Measurements from ENCODE around the gene ILF3.

Gene ILF3

GRCh38 chr19:10695401-10696398 is 41.6 kb downstream of the ILF3 start:
- peak; percentile 75 to 90 (median 77) for DNase-seq (ENCODE audit: low read depth in 3 of 3)

- DNase-seq (ENCODE audit: low read depth in 3 of 3) = peak; percentile 35 to 69 (median 68)
These were observed 45.6 kb downstream of the ILF3 start for GRCh38 chr19:10699650-10700335.

- peak in 2 of 3 experiments; percentile 9 to 21 for DNase-seq (ENCODE audit: low read depth in 3 of 3)
These were observed 47.9 kb downstream of the ILF3 start for GRCh38 chr19:10701955-10702525.

- DNase-seq (ENCODE audit: low read depth in 3 of 3) = no peak
These were observed 52.8 kb downstream of the ILF3 start for GRCh38 chr19:10706990-10707389.

- DNase-seq (ENCODE audit: low read depth in 3 of 3) = no peak
These were observed 53.3 kb downstream of the ILF3 start for GRCh38 chr19:10707440-10707839.

GRCh38 chr19:10708291-10708690 is 54.1 kb downstream of the ILF3 start:
- DNase-seq (ENCODE audit: low read depth in 3 of 3) = no peak

- no peak for DNase-seq (ENCODE audit: low read depth in 3 of 3)
These were observed 57.9 kb downstream of the ILF3 start for GRCh38 chr19:10712045-10712444.

- no peak for DNase-seq (ENCODE audit: low read depth in 3 of 3)
These were observed 58.6 kb downstream of the ILF3 start for GRCh38 chr19:10712754-10713153.

- DNase-seq (ENCODE audit: low read depth in 3 of 3) = no peak
These were observed 59.2 kb downstream of the ILF3 start for GRCh38 chr19:10713317-10713716.

GRCh38 chr19:10717054-10717355 is 62.9 kb downstream of the ILF3 start:
- DNase-seq (ENCODE audit: low read depth in 3 of 3) = no peak

GRCh38 chr19:10717356-10718204 is 63.4 kb downstream of the ILF3 start, which contains the start of gene DNM2:
TSS of gene DNM2 (plus strand) at chr19:10718079. CDS start at chr19:10718243, 164 bp downstream.
- peak; percentile 93 to 96 (median 96) for DNase-seq (ENCODE audit: low read depth in 3 of 3)

GRCh38 chr19:10718205-10719196 is 64.4 kb downstream of the ILF3 start:
- peak; percentile 20 to 54 (median 27) for DNase-seq (ENCODE audit: low read depth in 3 of 3)

GRCh38 chr19:10719466-10719961 is 65.4 kb downstream of the ILF3 start:
- DNase-seq (ENCODE audit: low read depth in 3 of 3) = no peak

- no peak for DNase-seq (ENCODE audit: low read depth in 3 of 3)
These were observed 66.5 kb downstream of the ILF3 start for GRCh38 chr19:10720607-10721125.

- no peak for DNase-seq (ENCODE audit: low read depth in 3 of 3)
These were observed 69.4 kb downstream of the ILF3 start for GRCh38 chr19:10723591-10723990.

GRCh38 chr19:10724573-10725071 is 70.5 kb downstream of the ILF3 start:
- DNase-seq (ENCODE audit: low read depth in 3 of 3) = no peak

GRCh38 chr19:10725415-10725814 is 71.3 kb downstream of the ILF3 start:
- no peak for DNase-seq (ENCODE audit: low read depth in 3 of 3)

GRCh38 chr19:10726268-10726667 is 72.1 kb downstream of the ILF3 start:
- DNase-seq (ENCODE audit: low read depth in 3 of 3) = no peak

- no peak for DNase-seq (ENCODE audit: low read depth in 3 of 3)
These were observed 73.6 kb downstream of the ILF3 start for GRCh38 chr19:10727685-10728201.

All from stimulated activated CD4-positive, alpha-beta T cell treated with anti-CD3 and anti-CD28 coated beads, TNF-alpha, amount 100 ng/mL, for 24 hours (primary cell).